Measurements from ENCODE around the gene CAV3.

The CAV3 gene

DNA sequence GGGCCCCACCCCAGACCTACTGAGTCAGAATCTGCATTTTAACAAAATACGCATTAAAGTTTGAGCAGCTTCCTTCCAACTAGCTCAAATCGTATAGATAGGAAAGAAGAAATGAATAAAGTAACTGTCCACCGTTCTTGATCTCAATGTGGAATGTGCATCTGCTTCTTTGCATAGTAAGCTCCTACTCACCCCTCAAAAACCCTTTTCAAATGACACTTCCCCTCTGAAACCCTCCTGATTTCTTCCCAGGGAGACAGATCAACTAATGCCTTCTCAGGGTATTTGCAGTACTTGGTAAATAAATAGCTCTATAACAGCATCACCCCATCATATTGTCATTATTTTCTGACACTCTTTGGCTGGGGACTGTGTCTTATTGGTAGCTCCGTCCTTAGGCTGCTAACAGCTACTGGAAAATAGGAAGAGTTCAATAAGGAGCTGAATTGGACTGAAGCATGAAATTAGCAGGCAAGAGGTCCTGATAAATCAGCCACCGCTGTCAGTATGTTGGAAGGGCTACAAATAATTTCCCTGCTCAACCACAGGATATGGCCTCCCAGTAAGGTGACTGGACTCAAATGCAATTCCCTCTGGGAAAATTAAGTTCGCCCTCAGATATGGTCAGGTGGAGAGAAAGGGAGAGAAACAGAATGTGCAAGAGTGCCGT lies 25.6 kb downstream of the CAV3 start:
- DNase-seq, result no peak
- Histone ChIP-seq H3K4me1 (ENCODE audit: control insufficient read depth, insufficient read depth, low read length, poor library complexity, severe bottlenecking) (no peaks in the 10 kb centered on the region), H3K27ac (ENCODE audit: insufficient read depth, low read length, poor library complexity, severe bottlenecking) (no peak overlapping the region), H3K4me3 (ENCODE audit: insufficient read depth, low read depth, low read length, poor library complexity, severe bottlenecking) (no peak overlapping the region), H3K9me3 (ENCODE audit: control insufficient read depth, low read length) (no peaks in the 10 kb centered on the region), H3K36me3 (ENCODE audit: control insufficient read depth, insufficient read depth, low read length) (no peaks in the 10 kb centered on the region), H3K27me3 (replicated peaks; ENCODE audit: control insufficient read depth, insufficient read depth, low read length, poor library complexity, severe bottlenecking) (no peaks in the 10 kb centered on the region)

DNA sequence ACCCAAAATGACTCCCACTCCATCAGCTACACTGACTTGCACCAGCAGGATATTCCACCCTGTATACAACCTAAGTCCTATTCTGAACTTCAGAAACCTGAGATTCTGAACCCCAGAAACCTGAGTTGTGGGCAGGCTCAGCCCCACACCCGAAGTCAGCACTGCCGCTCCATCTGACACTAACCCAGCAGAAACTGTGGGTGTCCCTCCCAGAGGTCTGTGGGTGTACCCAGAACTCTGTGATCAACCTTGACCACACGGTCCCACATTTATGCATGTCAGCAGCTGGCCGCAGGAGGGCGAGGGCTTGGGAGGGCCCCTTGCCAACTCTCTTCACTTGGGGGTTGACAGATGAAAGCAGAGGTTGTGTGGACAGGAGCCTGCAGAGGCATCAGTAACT lies 26.5 kb downstream of the CAV3 start:
- no peak for DNase-seq
- Histone ChIP-seq H3K4me3 (ENCODE audit: insufficient read depth, low read depth, low read length, poor library complexity, severe bottlenecking) (no peak overlapping the region), H3K27me3 (replicated peaks; ENCODE audit: control insufficient read depth, insufficient read depth, low read length, poor library complexity, severe bottlenecking) (no peaks in the 10 kb centered on the region)

DNA sequence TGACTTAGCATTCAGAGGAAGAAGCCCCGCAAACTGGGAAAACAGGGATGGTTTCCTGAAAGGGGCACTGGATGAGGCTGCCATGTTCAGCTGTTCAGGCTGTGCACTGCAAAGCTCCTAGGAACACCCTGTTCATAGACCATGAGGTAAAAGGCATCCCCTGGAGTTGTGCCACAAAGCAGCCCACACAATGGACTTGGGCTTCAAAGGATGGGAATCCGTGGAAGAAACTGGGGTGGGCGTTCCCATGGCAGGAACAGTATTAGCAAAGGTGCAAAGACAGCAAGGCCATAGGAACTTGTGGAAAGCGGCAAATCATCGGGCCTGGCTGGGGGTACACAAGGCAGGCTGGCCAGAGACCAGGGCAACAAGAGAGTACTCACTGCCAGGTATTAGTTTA lies 26.9 kb downstream of the CAV3 start:
- no peaks in the 10 kb centered on the region for H3K9me3 ChIP-seq (ENCODE audit: control insufficient read depth, low read length)
- no peak for DNase-seq

More for the DNA sequence above, 26.5 kb downstream of the CAV3 start:
- H3K4me1 ChIP-seq (ENCODE audit: control insufficient read depth, insufficient read depth, low read length, poor library complexity, severe bottlenecking), result no peaks in the 10 kb centered on the region
- no peaks in the 10 kb centered on the region for H3K9me3 ChIP-seq (ENCODE audit: control insufficient read depth, low read length)
- H3K27ac ChIP-seq (ENCODE audit: insufficient read depth, low read length, poor library complexity, severe bottlenecking), result no peak overlapping the region
- H3K36me3 ChIP-seq (ENCODE audit: control insufficient read depth, insufficient read depth, low read length), result no peaks in the 10 kb centered on the region

DNA sequence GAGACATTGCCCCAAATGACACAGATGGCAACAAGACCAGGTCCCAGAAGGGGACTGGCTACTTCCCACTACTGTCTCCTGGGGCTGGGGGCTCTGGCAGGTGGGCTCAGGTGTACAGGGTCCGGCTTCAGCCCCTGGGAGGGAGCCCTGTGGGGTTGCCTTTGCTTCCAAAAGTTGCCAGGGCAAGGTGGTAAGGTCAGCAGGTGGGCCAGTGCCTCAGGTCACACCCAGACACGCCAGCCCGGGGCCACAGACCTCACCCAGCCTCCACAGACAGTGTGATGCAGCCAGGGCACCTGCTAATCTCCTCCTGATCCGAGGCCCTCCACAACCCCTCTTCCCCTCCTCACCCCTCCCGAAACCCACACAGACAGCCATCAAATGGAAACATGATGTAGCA lies 28.3 kb downstream of the CAV3 start:
- no peak overlapping the region for H3K27ac ChIP-seq (ENCODE audit: insufficient read depth, low read length, poor library complexity, severe bottlenecking)
- no peaks in the 10 kb centered on the region for H3K4me1 ChIP-seq (ENCODE audit: control insufficient read depth, insufficient read depth, low read length, poor library complexity, severe bottlenecking)
- DNase-seq, result no peak
- no peaks in the 10 kb centered on the region for H3K36me3 ChIP-seq (ENCODE audit: control insufficient read depth, insufficient read depth, low read length)
- no peak overlapping the region for H3K4me3 ChIP-seq (ENCODE audit: insufficient read depth, low read depth, low read length, poor library complexity, severe bottlenecking)
- no peaks in the 10 kb centered on the region for H3K9me3 ChIP-seq (ENCODE audit: control insufficient read depth, low read length)
- H3K27me3 ChIP-seq (replicated peaks; ENCODE audit: control insufficient read depth, insufficient read depth, low read length, poor library complexity, severe bottlenecking), result no peaks in the 10 kb centered on the region

More for the DNA sequence above, 26.9 kb downstream of the CAV3 start:
- Histone ChIP-seq H3K36me3 (ENCODE audit: control insufficient read depth, insufficient read depth, low read length) (no peaks in the 10 kb centered on the region), H3K4me1 (ENCODE audit: control insufficient read depth, insufficient read depth, low read length, poor library complexity, severe bottlenecking) (no peaks in the 10 kb centered on the region), H3K27me3 (replicated peaks; ENCODE audit: control insufficient read depth, insufficient read depth, low read length, poor library complexity, severe bottlenecking) (no peaks in the 10 kb centered on the region), H3K4me3 (ENCODE audit: insufficient read depth, low read depth, low read length, poor library complexity, severe bottlenecking) (no peak overlapping the region), H3K27ac (ENCODE audit: insufficient read depth, low read length, poor library complexity, severe bottlenecking) (no peak overlapping the region)

DNA sequence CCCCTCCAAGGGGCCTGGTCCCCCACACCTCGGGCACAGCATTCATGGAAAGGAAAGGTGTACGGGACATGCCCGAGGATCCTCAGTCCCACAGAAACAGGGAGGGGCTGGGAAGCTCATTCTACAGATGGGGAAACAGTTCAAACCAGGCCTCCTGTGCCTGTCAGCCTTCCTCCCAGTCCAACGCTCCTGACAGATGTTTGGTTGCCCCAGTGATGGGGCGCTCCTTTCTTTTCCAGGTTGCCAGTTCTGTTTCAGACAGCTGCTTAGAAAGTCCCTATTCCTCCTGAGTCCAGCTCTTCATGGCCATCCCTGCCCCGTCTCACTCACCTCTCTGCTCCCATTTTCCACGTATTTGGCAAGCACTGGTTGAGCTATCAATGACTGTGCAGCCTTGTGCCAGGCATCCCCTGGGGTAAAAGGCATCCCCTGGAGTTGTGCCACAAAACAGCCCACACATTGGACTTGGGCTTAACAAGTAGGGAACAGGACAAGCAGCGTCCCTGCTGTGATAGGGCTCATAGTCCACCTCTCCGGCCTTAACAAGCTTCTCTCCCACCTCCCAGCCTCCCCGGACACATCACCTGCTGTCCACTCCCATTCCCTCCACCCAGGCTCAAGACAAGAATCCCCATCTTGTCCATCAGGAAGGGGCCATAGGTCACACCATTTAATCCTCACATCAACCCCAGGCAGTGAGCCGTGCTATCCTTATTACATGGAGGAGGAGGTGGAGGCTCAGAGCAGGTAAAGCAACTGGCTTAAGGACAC lies 29.2 kb downstream of the CAV3 start:
- Histone ChIP-seq H3K9me3 (ENCODE audit: control insufficient read depth, low read length) (no peaks in the 10 kb centered on the region), H3K4me3 (ENCODE audit: insufficient read depth, low read depth, low read length, poor library complexity, severe bottlenecking) (no peak overlapping the region), H3K27me3 (replicated peaks; ENCODE audit: control insufficient read depth, insufficient read depth, low read length, poor library complexity, severe bottlenecking) (no peaks in the 10 kb centered on the region), H3K4me1 (ENCODE audit: control insufficient read depth, insufficient read depth, low read length, poor library complexity, severe bottlenecking) (no peaks in the 10 kb centered on the region), H3K36me3 (ENCODE audit: control insufficient read depth, insufficient read depth, low read length) (no peaks in the 10 kb centered on the region), H3K27ac (ENCODE audit: insufficient read depth, low read length, poor library complexity, severe bottlenecking) (no peak overlapping the region)
- DNase-seq, result no peak

DNA sequence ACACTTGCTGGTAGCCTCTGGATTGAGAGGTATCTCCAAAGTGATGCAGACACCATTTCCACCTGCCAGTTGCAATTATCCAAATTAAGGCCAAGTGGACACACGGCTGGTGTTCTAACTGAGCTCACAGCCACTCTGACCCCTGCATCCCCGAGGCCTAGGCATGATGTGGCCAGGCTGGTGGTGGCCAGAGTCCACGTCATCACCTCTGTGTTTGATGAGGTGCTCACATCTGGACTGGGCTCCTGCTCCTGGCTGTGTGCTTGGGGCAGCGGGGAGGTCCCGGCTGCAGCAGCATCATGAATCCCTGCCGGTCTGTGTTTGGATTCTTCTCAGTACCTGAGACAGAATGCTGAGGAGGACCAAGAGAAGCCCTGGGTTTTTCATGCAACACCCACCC lies 30.9 kb downstream of the CAV3 start:
- Histone ChIP-seq H3K27ac (ENCODE audit: insufficient read depth, low read length, poor library complexity, severe bottlenecking) (no peak overlapping the region), H3K27me3 (replicated peaks; ENCODE audit: control insufficient read depth, insufficient read depth, low read length, poor library complexity, severe bottlenecking) (peaks cover 15% of the 10 kb centered on the region), H3K36me3 (ENCODE audit: control insufficient read depth, insufficient read depth, low read length) (no peaks in the 10 kb centered on the region), H3K4me1 (ENCODE audit: control insufficient read depth, insufficient read depth, low read length, poor library complexity, severe bottlenecking) (no peaks in the 10 kb centered on the region), H3K4me3 (ENCODE audit: insufficient read depth, low read depth, low read length, poor library complexity, severe bottlenecking) (no peak overlapping the region), H3K9me3 (ENCODE audit: control insufficient read depth, low read length) (no peaks in the 10 kb centered on the region)
- no peak for DNase-seq

DNA sequence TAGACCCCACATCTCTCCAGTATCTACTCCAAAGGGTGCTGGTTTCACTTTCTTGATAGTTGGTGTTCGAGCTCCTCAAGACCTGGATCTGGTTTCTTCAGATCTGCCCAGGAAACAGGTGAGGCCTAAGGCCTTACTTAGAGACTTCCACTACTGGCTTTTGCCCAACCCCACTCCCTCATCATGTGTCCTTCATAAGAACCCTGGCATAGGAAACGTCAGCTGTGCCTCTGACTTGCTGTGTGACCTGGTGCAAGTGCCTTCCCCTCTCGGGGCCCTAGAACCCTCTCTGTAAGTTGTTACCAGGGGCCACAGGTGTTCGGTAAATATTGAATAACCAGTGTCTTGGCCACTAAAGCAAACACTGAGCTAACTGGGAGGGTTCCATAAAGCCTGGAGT lies 31.9 kb downstream of the CAV3 start:
- Histone ChIP-seq H3K27ac (ENCODE audit: insufficient read depth, low read length, poor library complexity, severe bottlenecking) (no peak overlapping the region), H3K27me3 (replicated peaks; ENCODE audit: control insufficient read depth, insufficient read depth, low read length, poor library complexity, severe bottlenecking) (peaks cover 19% of the 10 kb centered on the region), H3K9me3 (ENCODE audit: control insufficient read depth, low read length) (no peaks in the 10 kb centered on the region), H3K36me3 (ENCODE audit: control insufficient read depth, insufficient read depth, low read length) (no peaks in the 10 kb centered on the region), H3K4me3 (ENCODE audit: insufficient read depth, low read depth, low read length, poor library complexity, severe bottlenecking) (no peak overlapping the region), H3K4me1 (ENCODE audit: control insufficient read depth, insufficient read depth, low read length, poor library complexity, severe bottlenecking) (no peaks in the 10 kb centered on the region)
- DNase-seq, result no peak

DNA sequence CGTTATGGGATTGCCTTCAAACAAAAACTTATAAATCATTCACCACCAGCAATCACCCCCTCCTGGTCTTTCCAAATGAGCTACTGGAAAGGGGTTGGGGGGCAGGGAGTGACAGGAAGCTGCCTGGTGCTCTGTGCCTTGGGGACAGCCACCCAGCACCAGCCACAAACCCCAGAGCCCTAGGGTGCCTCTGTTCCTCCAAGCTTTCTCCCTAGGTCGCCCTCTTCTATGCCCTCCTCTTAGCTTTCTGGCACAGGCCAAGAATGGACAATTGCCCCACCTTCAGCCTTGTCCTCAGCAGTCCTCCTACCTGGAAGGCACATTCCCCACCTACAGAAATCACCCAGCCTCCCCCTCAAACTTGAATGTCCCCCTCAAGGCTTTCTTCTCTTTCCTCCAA lies 32.5 kb downstream of the CAV3 start:
- Histone ChIP-seq H3K9me3 (ENCODE audit: control insufficient read depth, low read length) (no peaks in the 10 kb centered on the region), H3K36me3 (ENCODE audit: control insufficient read depth, insufficient read depth, low read length) (no peaks in the 10 kb centered on the region), H3K27ac (ENCODE audit: insufficient read depth, low read length, poor library complexity, severe bottlenecking) (no peak overlapping the region), H3K4me3 (ENCODE audit: insufficient read depth, low read depth, low read length, poor library complexity, severe bottlenecking) (no peak overlapping the region), H3K4me1 (ENCODE audit: control insufficient read depth, insufficient read depth, low read length, poor library complexity, severe bottlenecking) (no peaks in the 10 kb centered on the region), H3K27me3 (replicated peaks; ENCODE audit: control insufficient read depth, insufficient read depth, low read length, poor library complexity, severe bottlenecking) (peaks cover 21% of the 10 kb centered on the region)
- DNase-seq, result no peak

DNA sequence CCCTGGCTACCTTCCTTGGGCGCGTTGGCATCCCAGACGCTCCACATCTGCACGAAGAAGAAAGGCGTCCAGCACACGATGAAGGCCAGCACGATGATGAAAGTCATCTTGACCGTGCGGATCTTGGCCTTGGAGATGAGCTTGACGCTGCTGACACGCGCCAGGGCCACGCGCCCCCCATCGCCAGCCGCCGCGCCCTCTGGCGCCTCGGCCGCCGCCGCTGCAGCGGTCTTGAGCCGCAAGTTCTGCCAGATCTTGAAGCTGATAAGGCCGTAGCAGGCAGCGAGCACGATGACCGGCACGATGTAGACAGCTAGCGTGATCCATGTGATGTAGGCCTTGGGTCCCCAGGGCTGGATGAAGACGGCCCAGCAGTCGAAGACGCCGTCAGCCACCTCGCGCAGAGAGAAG lies 33.7 kb downstream of the CAV3 start:
- Histone ChIP-seq H3K36me3 (ENCODE audit: control insufficient read depth, insufficient read depth, low read length) (no peaks in the 10 kb centered on the region), H3K4me3 (ENCODE audit: insufficient read depth, low read depth, low read length, poor library complexity, severe bottlenecking) (no peak overlapping the region), H3K27me3 (replicated peaks; ENCODE audit: control insufficient read depth, insufficient read depth, low read length, poor library complexity, severe bottlenecking) (peaks cover 21% of the 10 kb centered on the region), H3K9me3 (ENCODE audit: control insufficient read depth, low read length) (no peaks in the 10 kb centered on the region), H3K27ac (ENCODE audit: insufficient read depth, low read length, poor library complexity, severe bottlenecking) (no peak overlapping the region), H3K4me1 (ENCODE audit: control insufficient read depth, insufficient read depth, low read length, poor library complexity, severe bottlenecking) (no peaks in the 10 kb centered on the region)
- DNase-seq, result no peak

DNA sequence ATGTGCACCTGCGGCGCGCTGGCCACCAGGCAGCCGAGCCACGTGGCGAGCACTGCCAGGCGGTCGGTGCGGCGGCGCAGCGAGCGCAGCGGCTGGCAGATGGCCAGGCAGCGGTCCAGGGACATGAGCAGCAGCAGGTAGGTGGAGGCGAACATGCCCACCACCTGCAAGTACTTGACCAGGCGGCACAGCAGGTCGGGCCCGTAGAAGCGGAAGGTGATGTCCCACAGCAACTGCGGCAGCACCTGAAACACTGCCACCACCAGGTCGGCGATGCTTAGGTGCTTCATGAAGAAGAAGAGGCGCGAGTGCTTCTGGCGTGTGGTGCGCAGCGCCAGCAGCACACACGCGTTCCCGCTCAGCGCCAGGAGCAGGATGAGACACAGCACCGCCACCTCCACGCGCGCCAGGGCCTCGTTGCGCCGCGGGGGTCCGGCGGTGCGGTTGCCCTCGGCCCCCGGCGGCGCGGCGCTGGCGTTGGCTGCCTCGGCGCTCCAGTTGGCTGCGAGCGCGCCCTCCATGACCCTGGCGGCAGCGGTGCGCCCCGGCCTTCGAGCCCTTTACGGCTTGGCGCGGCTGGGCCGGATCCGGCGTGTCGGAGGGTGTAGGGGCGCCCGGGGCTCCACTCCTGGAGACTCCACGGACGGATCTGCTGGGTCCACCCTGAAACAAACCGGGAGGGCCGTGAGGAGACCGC lies 34.2 kb downstream of the CAV3 start:
- no peak for DNase-seq
- H3K4me1 ChIP-seq (ENCODE audit: control insufficient read depth, insufficient read depth, low read length, poor library complexity, severe bottlenecking), result no peaks in the 10 kb centered on the region
- no peaks in the 10 kb centered on the region for H3K36me3 ChIP-seq (ENCODE audit: control insufficient read depth, insufficient read depth, low read length)
- no peaks in the 10 kb centered on the region for H3K9me3 ChIP-seq (ENCODE audit: control insufficient read depth, low read length)
- peaks cover 21% of the 10 kb centered on the region for H3K27me3 ChIP-seq (replicated peaks; ENCODE audit: control insufficient read depth, insufficient read depth, low read length, poor library complexity, severe bottlenecking)
- no peak overlapping the region for H3K4me3 ChIP-seq (ENCODE audit: insufficient read depth, low read depth, low read length, poor library complexity, severe bottlenecking)
- H3K27ac ChIP-seq (ENCODE audit: insufficient read depth, low read length, poor library complexity, severe bottlenecking), result no peak overlapping the region
